ENCODE data around the gene IRX1. TPM values are rescaled to one million over a fixed set of nuclear protein-coding genes. Genes with fewer than 3 reads are reported as not detected.

IRX1 gene
- total RNA-seq, 1 experiment from 2014 or later: 17.1 TPM

GRCh38 chr5:3600106-3601060, 4.8 kb downstream of the IRX1 start:
- DNase-seq (ENCODE audit: low spot score): no peak

GRCh38 chr5:3601061-3601710, 5.6 kb downstream of the IRX1 start:
- DNase-seq (ENCODE audit: low spot score): no peak

- DNase-seq (ENCODE audit: low spot score): no peak
Observed at GRCh38 chr5:3601911-3602782, 6.5 kb downstream of the IRX1 start.

DNA sequence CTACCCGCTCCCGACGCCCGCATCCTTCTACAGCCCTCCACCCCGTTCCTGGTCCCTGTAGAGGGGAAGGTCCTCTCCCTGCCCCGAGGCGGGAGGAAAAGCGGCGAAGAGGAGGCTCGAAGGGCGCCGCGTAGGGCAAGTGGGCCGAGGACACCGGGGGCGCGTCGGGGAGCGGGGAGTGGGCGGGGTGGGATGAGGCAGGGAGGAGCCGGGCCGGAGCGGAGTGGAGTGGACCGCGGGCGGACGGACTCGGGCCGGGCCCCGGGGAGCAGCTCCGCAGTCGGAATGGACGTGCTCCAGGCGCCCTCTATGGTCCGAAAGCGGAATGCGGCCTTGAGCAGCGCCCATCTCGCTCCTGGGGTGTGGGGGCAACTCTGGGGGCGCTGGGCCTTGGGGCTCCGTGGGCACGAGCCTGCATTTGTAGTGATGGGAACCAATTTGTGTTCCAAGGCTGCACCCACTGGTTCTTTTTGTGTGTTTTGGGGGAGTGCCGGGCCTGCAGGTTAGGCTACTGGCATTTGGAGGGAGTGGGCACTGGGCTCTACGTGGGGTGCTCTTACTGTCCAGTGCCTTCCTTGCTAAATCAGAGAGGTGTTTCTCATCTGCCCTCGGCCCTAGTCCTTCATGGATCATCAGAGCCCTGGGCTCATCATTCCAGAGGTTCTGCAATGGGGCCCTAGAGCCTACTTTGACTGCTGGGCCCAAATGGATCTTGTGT, 7.3 kb downstream of the IRX1 start:
- no peak for DNase-seq (ENCODE audit: low spot score)

DNA sequence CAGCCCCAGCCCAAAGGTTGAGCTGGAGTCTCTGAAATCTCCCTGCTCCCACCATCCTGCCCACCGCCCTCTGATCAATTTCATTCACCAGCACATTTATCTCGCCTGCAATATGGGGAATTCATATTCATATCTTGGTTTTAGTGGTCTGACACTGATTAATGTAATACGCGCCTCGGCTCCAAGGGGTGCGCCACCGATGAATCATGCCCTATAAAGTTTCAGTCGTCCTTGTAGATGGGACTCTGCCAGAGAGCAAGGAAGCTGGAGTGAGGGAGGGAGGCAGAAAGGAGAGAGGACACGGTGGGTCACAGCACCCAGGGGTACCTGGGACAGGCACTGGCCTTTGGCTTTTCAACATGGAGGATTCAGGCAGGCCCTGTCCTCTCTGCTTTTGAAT, 8.9 kb downstream of the IRX1 start:
- no peak for DNase-seq (ENCODE audit: low spot score)

DNA sequence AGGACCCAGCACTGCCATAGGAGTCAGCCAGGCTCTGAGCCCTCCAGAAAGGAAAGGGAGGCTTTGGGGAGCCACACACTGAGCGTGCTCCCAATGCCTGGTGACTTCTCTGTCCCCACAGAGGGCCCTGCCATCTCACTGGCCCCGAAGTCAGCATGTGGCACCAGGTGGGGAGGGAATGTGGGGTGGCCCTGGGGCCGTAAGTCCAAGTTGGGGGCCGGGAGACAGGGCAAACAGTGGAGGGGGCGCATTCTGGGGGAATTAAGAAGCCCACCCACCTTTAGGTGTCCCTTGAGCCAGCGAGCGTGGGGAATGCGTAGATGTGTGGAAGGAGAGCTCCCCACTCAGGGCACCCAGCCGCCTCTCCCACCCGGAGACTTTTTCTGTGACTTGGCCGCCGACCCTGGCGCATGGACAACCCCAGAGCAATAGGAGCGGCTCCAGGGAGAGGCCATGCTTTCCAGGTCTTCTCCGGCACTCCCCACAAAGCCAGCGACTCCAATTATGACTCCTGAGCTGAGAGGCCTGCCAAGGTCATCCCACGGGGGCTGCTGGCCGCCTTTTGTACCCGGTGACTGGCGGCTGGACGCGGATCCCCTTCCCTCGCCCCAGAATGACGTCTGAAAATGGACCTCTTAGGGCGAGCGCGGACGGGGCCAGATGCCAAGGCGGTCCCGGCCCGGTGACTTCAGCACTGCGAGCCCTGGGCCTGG, 9.8 kb downstream of the IRX1 start:
- DNase-seq (ENCODE audit: low spot score): no peak

GRCh38 chr5:3606121-3606831, 10.6 kb downstream of the IRX1 start:
- DNase-seq (ENCODE audit: low spot score): no peak

DNA sequence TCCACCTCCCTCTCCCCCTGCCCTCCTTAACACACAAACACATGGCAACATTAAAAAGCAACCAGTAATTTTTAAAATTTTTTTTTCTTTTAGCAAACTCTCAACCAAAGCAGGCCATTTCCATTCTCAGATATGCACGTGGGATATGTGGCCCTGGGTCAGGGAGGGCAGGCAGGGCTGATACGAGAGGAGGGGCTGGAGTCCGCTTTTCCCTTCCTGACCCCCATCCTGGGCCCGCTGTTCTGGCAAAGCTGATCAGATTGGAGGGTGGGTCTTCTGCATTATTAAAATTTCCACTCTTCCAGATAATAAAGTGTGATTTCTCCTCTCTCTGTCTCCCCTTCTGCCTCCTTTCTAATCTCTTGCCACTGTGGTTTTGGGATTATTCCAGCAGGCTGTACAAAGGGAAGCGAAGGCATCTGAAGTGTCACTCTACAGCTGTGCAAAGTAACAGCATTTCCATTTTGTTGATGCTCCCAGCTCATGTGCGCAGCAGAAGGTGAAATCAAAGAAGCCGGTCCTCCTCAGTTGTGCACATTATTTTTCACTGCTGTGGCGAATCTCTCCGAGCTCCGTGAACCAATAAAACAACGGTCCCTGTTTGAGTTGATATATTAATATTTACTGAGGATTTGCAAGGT, 12.0 kb downstream of the IRX1 start:
- DNase-seq (ENCODE audit: low spot score): no peak

DNA sequence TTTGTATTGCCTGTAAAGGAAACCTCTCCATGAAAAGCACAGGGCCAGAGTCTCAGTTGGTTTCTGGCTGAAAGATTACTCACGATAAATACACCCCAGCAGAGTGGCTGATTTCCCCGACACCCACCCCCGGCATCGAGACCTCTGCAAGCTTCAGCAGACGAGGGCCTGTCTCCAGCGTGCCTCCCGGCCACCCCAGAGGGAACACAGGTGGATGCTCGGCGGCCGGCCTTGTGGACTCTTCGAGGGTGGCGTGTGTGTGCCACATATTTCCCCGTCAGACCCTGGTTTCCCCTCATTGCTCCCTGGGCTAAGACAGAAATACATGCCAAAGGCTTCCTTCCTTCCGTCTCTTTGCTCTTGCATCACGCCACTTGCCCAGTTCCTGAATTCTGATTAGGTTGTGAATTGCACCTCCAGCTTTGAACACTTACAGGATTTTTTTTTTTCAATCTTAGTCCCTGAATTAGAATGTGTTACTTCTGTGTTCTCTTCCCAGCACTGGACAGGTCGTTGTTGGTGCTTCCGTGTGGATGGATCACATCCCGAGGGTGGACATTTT, 13.6 kb downstream of the IRX1 start:
- no peak for DNase-seq (ENCODE audit: low spot score)

- DNase-seq (ENCODE audit: low spot score): no peak
Observed at GRCh38 chr5:3612591-3613042, 17.0 kb downstream of the IRX1 start.

GRCh38 chr5:3613726-3614125, 18.1 kb downstream of the IRX1 start:
- DNase-seq (ENCODE audit: low spot score): no peak

DNA sequence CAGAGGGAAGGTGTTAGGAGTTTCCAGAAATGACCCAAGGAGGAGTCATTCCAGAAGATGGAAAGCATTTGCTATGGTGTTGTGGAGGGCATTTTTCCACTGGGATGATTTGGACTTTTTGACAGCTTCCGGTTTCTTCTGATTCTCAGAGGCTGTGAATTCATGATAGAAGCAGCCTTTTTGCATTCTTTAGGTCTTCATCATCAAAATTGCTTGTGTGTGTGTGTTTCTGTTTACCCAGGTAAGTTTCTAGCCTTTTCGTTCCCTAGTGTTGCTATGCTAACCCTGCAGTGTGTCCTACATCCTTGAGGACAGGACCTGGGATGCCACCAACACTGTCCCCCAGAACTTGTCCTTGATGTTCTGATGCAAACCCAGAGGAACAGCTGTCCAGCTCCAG, 19.6 kb downstream of the IRX1 start:
- no peak for DNase-seq (ENCODE audit: low spot score)

DNA sequence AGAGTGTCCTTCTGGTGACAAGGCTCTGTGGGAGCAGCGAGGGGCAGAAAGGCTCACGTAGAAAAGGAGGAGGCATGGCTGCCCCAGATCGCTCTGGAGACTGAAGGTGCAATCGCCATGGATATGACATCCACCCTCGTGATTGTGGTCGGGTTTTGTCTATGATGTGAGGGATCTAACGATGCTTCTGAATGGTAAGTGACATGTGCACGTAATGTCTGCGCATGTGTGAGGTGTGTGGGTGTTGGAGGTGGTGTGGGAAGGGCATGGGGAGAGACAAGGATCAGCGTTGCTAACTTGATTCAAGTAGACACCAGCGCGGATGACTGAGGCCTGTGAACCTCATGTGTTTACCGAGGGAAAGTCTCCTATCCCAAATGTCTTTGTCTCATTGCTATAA, 20.2 kb downstream of the IRX1 start:
- DNase-seq (ENCODE audit: low spot score): no peak

DNA sequence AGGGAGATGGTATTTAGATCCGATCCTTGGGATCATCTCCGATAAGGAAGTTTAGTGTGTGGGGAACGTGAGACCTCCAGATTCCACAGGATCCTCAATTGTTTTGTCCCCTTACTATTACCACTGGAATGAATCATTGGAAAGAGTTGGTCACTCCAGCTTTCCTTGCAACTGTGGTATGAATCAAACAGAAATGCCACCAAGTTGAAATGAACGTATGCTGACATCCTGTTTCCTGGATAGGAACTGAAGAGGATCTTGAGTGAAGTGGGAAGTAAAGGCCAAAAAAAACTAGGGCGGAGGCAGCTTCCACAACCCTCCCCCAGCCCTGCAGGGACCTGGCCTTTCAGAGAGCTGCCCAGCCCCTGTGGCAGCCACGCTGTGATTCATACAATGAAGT, 23.9 kb downstream of the IRX1 start:
- no peak for DNase-seq (ENCODE audit: low spot score)

GRCh38 chr5:3622961-3623360, 27.3 kb downstream of the IRX1 start:
- no peak for DNase-seq (ENCODE audit: low spot score)

GRCh38 chr5:3625626-3626025, 30.0 kb downstream of the IRX1 start:
- no peak for DNase-seq (ENCODE audit: low spot score)

GRCh38 chr5:3634061-3634460, 38.4 kb downstream of the IRX1 start:
- no peak for DNase-seq (ENCODE audit: low spot score)

- peak; percentile 31 for DNase-seq (ENCODE audit: low spot score)
Observed at GRCh38 chr5:3639175-3639574, 43.5 kb downstream of the IRX1 start.

- no peak for DNase-seq (ENCODE audit: low spot score)
Observed at GRCh38 chr5:3642231-3642630, 46.6 kb downstream of the IRX1 start.

Measured in H4 (cell line).